NCI-H524 (cell line): ENCODE results near the gene HSPA14.
"Not testable (repeated sequence)": the region's sequence is repeated elsewhere in the genome, so short reads cannot be mapped to it uniquely, and the experiment has no call there.

ENCODE experiments used
- DNase-seq, 2 experiments: peaks; one replicate each; lab custom pipeline; 2025; lab: John Stamatoyannopoulos, UW

The HSPA14 gene, protein sequence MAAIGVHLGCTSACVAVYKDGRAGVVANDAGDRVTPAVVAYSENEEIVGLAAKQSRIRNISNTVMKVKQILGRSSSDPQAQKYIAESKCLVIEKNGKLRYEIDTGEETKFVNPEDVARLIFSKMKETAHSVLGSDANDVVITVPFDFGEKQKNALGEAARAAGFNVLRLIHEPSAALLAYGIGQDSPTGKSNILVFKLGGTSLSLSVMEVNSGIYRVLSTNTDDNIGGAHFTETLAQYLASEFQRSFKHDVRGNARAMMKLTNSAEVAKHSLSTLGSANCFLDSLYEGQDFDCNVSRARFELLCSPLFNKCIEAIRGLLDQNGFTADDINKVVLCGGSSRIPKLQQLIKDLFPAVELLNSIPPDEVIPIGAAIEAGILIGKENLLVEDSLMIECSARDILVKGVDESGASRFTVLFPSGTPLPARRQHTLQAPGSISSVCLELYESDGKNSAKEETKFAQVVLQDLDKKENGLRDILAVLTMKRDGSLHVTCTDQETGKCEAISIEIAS

DNA sequence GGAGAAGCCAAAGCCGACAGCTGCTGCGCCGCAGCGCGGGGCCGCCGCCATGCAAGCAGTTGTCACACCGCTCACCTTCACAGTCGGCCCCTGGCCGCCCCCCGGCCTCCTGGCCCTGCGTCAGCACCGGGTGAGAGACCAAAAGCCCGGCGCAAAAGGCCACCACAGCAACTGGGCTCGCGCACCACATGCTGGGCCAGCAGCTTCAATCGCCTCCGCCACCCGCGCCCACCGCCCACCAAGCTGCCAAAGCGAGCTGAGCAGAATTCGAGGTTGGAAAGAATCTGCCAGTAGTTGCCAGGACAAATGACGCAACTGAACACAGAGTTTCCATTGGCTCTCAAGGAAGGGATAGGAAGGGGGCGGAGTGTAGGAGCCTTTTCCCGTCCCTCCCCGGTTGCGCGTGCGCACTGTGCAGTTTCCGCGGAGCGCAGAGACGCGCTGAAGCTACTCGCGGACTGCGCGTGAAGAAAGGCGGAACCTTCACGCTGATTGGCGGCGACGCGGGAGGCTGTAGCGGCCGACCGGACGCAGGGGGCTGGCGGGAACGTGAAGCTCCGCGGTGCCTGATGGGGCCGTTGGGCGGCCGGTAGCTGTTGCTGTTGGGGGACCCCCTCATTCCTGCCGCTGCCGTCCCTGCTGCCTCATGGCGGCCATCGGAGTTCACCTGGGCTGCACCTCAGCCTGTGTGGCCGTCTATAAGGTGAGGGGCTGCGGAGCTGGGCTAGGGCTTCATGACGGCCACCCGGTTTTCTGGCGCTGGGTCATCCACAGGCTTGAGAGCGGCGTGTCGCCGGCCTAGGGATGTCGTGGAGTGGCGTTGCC is at the start of gene HSPA14, which contains the start of the genes CDNF and MSANTD7:
Gene HSPA14 (plus strand): TSS at position 550 of the 825 bp plus-strand sequence. CDS start 97 bp downstream, at position 647.
Gene CDNF (minus strand): TSS at position 281 of the 825 bp plus-strand sequence. CDS start 91 bp downstream, at position 190.
Gene MSANTD7 (plus strand): TSS at position 550 of the 825 bp plus-strand sequence. CDS start 3,979 bp downstream, outside the sequence.
- peak; percentile 80 to 93 for DNase-seq

DNA sequence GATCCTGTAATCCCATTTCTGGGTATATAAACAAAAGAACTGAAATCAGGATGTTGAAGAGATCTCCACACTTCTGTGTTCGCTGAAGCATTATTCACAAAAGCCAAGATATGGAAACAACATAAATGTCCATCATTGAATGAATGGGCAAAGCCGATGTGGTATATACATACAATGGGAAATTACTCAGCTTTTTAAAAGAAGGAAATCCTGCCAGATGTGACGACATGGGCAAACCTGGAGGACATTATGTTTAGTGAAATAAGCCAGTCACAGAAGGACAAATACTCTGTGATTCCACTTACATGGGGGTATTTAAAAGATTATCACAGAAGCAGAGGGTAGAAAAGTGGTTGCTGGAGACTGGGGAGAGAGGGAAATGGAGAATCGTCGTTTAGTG is 39.5 kb upstream of the HSPA14 start:
- DNase-seq = peak; percentile 2 to 21

DNA sequence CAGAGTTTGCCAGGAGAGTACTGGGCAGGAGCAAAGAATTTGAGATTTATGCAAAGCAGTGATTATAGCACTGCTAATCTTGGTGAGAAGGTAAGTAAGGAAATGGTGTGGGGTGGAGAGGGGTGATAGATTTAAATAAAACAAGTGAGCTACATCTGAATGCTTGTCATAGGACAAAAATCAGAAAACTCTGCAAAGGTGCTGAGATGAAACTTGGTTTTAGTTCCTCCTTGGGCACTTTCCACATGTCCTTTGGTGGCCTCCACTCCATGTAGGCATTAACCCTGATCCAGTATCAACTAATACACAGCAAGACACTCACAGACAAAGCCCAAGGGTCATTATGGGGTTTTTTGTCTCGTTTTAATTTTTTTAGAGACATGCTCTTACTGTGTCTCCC is 37.7 kb upstream of the HSPA14 start:
- DNase-seq = no peak

DNA sequence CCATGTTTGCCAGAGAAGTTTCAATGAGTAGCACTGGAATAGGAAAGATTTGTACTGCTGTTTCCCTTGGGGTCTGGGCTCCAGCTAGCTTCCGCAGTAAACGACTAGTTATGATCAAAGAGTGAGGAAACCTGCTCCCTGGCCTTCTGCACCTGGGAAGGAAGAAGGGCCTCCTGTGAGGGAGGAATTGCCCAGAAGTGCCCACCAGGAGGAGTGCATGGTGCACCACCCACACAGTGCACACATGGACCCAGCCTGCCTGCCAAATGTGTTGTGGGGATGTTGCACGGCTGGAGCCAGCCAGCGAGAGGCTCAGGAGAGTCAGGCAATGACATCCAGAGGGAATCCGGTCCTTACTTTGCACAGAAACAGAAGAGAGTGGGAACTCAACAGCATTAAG is 36.4 kb upstream of the HSPA14 start:
- DNase-seq = no peak

DNA sequence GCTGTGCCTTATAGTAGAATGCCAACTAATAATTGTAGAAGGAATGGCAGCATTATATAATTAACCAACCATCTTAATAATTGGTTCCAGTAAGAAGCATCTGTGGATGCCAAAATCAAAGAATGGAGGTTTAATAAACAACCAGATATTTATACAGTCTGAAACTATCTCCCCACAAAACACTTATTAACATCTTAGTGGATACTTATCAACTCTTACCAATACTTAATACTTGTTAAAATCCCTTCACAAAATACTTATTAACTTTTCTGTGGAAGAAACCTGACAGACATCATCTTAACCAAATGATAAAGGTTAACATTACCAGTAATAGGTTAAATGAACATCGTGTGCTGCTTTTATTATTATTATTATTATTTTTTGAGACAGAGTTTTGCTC is 34.3 kb upstream of the HSPA14 start:
- no peak for DNase-seq

DNA sequence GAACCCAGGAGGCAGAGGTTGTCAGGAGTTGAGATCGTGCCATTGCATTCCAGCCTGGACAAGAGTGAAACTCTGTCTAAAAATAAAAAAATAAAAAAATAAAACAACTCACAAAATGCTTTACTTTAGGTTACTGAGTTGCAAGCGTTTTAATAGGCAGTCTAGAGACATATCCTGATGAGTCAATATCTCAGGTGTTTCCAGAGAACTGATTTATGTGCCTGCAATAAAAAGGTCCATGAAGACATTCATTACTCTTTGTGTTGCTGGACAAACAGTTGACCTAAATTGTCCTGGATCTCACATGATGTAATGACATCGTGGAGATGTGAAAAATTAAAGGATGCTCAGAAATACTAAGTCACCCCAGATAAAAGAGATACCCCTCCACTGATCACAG is 31.8 kb upstream of the HSPA14 start:
- no peak for DNase-seq

DNA sequence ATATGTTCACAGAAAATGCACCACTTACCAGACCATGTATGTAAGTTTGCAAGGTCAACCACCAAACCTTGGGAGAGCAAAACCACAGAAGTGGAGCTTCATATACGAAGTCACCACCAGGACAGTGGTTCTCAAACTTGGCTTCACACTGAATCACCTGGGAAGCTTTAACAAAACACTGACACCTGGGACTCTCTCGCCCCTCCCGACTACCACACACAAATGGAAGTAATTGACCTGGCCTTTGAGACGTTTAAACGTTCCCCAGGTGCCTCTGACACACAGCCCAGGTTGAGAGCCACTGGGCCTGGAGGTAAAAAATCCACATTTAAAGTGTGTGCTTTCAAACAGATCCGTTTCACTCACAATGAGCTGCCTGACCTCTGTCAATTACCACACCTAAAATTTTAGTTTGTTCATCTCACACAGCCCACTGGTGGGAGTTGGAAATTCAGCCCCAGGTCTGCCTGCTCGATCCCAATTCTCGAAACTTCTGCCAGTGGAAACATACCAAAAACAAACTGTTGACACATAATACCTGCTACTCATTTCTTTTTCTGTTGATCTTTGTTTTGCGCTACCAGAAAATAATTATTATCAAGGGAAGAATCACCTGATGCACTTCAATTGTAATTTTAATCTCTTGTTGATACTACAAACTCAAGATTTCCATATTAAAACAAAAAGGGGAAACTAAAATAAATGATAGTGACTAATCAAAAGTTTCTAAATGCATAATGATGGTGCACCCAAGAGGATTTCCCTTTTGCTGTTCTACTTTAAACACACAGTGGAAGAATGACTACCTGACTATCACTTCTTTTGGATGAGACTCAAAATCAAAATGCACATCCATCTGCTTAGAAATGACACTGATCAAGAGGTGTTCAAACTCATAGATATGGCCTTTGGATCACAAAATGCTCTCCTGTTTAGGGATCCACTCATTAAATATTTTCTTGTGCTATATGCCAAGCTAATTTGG is 26.8 kb upstream of the HSPA14 start:
- no peak for DNase-seq

DNA sequence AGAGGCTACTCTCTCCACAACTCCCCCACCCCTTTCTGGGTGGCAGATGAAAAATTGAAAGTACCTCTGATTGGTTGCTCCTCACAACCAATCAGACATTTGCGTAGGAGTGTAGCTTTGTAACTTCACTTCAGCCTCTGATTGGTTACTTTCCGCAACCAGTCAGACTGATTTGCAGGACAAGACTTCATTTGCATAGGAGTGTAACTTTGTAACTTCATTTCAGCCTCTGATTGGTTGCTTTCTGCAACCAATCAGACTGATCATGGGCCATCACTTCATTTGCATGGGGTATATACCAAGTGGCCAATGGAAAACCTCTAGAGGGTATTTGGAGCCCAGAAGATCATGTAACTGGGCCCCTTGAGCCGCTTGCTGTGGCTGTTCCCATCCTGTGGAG is 25.8 kb upstream of the HSPA14 start:
- DNase-seq = no peak

DNA sequence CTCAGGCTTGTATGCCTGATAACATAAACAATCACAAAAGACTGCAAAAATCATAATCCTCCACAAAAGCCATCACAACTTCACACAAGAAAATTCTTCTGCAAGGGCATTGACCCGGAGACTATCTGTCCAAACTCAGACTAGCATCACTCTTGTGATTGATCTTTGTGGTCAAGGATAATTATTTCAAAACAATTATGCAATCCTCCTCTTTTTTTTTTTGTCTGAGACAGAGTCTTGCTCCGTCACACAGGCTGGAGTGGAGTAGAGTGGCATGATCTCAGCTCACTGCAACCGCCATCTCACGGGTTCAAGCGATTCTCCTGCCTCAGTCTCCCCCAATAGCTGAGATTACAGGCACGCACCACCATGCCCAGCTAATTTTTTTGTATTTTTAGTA is 22.4 kb upstream of the HSPA14 start:
- no peak for DNase-seq

DNA sequence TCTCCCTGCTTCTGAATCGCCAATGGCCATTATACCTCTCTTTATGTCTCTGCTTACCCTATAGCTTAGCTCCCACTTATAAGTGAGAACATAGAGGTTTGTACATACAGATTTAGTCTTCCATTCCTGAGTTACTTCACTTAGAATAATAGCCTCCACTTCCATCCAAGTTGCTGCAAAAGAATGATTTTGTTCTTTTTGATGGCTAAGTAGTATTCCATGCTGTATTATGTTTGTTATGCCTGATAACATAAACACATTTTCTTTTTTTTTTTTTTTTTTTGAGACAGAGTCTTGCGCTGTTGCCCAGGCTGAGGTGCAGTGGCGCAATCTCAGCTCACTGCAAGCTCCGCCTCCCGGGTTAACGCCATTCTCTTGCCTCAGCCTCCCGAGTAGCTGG is 21.4 kb upstream of the HSPA14 start:
- DNase-seq = not testable (repeated sequence)

DNA sequence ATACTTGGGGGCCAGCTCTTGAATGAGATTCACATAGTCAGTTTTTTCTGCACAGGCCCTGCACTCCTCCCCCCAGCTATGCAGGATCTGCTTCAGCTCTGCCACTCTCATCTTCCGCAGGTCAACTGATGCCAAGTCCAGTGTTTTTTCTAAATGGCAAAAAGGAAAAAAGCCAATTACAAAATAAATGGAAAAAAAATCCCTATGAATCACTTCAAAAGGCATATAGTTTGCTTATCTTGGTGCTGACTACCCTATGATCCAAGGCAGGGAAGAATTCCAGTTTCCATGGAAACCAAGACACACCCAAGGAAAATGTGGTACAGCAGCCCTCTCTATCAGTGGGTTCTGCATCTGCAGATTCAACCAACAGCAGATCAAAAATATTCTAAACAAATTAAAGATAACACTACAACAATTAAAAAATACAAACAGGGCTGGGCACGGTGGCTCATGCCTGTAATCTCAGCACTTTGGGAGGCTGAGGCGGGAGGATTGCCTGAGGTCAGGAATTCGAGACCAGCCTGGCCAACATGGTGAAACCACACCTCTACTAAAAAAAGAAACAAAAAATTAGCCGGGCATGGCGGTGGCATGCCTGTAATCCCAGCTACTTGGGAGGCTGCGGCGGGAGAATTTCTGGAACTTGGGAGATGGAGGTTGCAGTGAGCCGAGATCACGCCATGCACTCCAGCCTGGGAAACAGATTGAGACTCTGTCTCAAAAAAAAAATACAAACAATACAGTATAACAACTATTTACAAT is 17.9 kb upstream of the HSPA14 start:
- DNase-seq = no peak

DNA sequence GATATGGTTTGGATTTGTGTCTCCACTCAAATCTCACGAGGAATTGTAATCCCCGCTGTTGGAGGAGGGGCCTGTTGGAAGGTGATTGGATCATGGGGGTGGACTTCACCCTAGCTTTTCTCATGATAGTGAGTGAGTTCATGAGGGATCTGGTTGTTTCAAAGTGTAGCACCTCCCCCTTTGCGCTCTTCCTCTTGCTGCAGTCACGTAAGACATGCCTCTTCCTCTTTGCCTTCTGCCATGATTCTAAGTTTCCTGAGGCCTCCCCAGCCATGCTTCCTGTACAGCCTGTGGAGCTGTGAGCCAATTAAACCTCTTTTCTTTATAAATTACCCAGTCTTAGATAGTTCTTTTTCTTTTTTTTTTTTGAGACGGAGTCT is 17.3 kb upstream of the HSPA14 start:
- DNase-seq = no peak

DNA sequence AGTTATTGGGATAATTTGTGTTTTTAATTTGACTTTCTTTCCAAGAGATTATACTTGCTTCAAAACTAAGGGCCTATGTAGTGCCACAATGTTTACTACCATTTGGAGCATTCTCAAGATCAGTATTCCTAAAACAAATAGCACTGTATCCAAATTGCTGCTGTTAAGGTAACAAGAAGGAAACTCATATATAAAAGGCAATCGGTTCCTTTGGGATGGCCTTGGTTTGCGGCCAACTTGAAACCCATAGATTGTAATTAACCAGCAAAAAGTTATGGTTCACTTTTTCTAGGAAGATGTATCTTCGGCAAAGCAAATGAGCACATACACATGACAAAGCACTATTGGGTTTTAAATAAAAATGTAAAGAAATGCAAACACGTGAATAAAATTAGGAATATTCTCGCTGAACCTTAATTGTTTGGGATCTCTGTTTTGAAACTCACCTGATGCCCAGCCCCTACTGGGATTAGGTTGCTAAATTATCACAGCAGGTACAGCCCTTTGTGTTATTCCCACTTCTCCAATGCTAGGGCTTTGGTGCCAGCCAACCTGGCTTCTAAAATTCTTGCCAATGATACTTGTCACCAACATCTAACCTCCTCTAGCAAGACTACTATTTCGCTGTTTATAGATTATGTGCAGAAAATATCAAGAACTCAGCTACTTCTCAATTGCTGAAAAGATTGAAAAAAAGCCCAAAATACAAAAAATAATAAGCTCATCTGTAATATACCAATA is 16.3 kb upstream of the HSPA14 start:
- DNase-seq = no peak

DNA sequence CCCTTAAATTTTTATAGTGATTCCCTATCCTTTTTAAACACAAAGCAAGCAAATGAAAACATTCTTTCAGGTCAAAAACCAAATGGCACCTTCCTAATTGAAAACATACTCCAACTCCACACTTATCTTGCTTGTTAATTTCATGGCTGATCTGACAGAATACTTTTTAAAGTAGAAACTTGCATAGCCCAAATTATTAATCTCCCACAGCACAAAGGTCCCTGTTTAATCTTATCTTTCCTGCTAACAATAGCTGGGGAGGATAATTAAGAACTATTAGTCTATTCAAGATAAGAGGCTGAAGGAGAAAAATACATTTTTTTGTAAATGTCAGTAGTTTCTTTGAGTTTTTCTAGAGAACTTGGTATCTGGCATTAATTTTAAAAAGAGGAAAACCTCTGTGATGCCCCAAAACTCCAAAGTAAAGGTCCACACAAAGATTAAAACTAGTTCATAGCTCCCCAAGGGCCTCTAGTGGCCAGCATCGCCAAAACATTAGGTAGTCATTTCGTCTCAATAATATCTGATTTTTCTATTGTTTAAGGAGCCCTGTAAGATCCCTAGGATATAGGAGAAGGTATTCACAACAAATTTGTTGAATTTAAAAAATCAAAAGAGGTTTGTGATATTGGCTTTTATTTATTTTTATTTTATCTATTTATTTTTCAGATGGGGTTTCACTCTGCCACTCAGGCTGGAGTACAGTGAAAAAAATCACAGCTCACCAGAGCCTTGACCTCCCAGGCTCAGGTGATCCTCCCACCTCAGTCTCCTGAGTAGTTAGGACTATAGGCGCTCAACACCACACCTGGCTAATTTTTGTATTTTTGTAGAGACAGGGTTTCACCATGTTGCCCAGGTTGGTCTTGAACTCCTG is 15.0 kb upstream of the HSPA14 start:
- DNase-seq = peak in 1 of 2 experiments; percentile 1

DNA sequence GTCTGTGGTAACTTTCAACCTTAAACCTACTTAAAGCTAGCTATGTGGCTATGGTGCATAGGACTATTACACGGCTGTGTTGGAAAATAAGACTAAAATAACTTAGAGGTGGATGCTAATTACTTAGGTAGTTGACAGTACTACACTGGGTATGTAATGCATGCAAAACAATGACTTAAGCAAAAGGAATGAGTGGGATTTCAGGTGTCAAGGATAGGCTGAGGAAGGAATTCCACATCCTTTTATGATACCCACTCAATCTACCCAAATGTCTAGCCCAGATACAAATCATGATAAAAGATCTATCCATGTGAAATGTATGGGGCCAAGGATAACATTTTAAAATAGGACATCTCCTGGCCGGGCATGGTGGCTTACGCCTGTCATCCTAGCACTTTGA is 14.1 kb upstream of the HSPA14 start:
- no peak for DNase-seq

DNA sequence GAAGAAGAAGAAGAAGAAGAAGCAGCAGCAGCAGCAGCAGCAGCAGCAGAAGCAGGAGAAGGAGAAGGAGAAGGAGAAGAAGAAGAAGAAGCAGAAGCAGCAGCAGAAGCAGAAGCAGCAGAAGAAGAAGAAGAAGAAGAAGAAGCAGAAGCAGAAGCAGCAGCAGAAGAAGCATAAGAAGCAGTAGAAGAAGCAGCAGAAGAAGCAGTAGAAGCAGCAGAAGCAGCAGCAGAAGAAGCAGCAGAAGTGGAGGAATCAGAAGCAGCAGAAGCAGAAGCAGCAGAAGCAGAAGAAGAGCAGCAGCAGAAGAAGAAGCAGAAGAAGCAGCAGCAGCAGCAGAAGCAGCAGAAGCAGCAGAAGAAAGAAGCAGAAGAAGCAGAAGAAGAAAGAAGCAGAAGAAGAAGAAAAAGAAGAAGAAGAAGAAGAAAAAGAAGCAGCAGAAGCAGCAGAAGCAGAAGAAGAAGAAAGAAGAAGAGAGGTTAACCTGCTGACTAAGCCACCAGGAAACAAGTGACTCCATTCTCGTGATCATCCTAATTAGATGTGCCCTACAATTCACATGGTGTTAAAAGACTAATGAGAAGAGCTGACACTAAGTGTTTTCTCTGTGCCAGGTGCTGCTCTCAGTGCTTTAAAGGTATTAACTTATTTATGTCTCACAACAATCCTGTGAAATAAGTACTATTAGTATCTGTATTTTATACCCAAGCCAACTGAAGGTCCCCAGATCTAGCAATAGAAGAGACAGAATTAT is 11.9 kb upstream of the HSPA14 start:
- no peak for DNase-seq

DNA sequence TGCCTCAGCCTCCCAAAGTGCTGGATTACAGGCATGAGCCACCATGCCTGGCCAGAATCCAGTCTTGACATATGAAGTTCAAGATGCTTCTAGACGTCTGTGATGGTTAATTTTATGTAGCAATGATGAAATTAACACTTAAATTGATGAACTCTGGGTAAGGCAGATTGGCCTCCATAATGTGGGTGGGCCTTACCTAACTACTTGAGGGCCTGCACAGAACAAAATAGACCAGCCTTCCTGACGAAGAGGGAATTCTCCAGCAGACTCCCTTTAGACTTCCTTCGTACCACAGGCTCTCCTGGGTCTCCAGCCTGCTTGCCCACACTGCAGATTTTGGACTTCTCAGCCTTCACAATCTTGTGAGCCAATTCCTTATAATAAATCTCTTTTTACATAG is 5.0 kb upstream of the HSPA14 start:
- no peak for DNase-seq

DNA sequence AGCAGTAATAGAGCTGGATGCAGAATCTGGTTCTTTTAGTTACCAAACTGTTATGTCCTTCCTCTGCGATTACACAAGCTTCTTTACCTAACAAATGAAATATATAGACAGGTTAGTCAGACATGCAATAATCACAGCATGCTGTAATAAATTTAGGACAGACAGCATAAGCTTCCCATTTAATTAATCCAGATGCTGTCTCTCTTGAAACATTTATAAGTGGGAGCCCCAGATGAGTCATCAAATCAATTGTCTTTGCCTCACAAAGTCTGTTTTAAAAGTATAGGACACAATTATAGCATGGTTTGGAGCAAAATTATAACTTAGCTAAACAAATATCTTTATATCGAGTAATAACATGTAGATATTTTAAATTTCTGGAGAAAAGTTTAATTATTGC is 1.9 kb upstream of the HSPA14 start:
- DNase-seq = peak in 1 of 2 experiments; percentile 17
